ENCODE results near the gene IKZF2. TPM values are rescaled to one million over a fixed set of nuclear protein-coding genes. Genes with fewer than 3 reads are reported as not detected.
"Not testable (repeated sequence)": the region's sequence is repeated elsewhere in the genome, so short reads cannot be mapped to it uniquely, and the experiment has no call there.

The IKZF2 gene
- total RNA-seq, 4 donors from 2014 or later, result 12.1 to 24.7 (median 19.0) TPM

DNA sequence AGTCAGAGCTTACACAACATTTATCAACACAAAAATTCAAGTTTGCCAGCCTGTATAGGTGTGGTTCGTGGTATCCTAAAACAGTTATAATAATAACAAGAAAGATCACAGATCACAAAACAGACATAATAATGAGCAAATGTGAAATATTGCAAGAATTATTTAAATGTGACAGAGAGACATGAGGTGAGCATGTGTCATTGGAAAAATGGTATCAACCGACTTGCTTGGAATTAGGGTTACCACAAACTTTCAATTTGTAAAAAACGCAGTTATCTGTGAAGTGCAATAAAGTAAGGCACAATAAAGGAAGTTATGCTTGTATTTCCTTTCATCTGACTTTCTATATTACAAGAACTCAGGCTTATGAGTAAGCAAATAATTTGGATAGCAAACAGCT is 116.8 kb downstream of the IKZF2 start:
- peaks cover 0 to 11% (median 0%) of the 10 kb centered on the region in 3 donors for H3K36me3 ChIP-seq
- TF ChIP-seq, protein P1, sequence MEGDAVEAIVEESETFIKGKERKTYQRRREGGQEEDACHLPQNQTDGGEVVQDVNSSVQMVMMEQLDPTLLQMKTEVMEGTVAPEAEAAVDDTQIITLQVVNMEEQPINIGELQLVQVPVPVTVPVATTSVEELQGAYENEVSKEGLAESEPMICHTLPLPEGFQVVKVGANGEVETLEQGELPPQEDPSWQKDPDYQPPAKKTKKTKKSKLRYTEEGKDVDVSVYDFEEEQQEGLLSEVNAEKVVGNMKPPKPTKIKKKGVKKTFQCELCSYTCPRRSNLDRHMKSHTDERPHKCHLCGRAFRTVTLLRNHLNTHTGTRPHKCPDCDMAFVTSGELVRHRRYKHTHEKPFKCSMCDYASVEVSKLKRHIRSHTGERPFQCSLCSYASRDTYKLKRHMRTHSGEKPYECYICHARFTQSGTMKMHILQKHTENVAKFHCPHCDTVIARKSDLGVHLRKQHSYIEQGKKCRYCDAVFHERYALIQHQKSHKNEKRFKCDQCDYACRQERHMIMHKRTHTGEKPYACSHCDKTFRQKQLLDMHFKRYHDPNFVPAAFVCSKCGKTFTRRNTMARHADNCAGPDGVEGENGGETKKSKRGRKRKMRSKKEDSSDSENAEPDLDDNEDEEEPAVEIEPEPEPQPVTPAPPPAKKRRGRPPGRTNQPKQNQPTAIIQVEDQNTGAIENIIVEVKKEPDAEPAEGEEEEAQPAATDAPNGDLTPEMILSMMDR (IDR thresholded peaks at IDR 0.05), result no peak
- no peak for TF ChIP-seq EP300 (IDR thresholded peaks at IDR 0.05)
- TF ChIP-seq POLR2A (IDR thresholded peaks at IDR 0.05), result no peak
- H3K27ac ChIP-seq, result no peak overlapping the region
- no peaks in the 10 kb centered on the region for H3K9me3 ChIP-seq
- H3K4me1 ChIP-seq, result peaks cover 0 to 9% (median 0%) of the 10 kb centered on the region in 4 donors
- H3K4me3 ChIP-seq, result no peak overlapping the region
- H3K27me3 ChIP-seq, result no peaks in the 10 kb centered on the region
- 85 to 88% methylated on average over 3 of the region's 3 CpGs for WGBS, 2 donors
- DNase-seq (ENCODE audit: low spot score in 2 of 2), result no peak

DNA sequence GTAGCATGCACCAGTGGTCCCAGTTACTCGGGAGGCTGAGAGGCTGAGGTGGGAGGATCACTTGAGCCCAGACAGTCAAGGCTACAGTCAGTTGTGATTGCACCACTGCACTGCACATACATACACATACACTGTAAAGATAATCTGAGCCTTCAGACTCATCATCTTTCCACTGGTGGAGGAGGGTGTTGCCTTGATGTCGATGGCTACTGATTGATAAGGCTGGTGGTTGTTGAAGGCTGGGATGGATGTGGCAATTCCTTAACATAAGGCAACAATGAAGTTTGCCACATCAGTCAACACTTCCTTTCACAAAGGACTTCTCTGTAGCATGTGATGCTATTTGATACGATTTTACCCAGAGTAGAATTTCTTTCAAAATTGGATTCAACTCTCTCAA is 118.8 kb downstream of the IKZF2 start:
- WGBS, 2 donors, result 86 to 91% methylated on average over 3 of the region's 3 CpGs
- DNase-seq (ENCODE audit: low spot score in 2 of 2), result no peak
- Histone ChIP-seq H3K9me3 (no peaks in the 10 kb centered on the region), H3K4me3 (no peak overlapping the region), H3K27ac (no peak overlapping the region), H3K27me3 (no peaks in the 10 kb centered on the region), H3K4me1 (peaks cover 0 to 4% (median 0%) of the 10 kb centered on the region in 4 donors), H3K36me3 (peaks cover 0 to 6% (median 0%) of the 10 kb centered on the region in 3 donors)
- TF ChIP-seq, protein P1 (IDR thresholded peaks at IDR 0.05), result no peak
- TF ChIP-seq POLR2A (IDR thresholded peaks at IDR 0.05) (no peak), EP300 (IDR thresholded peaks at IDR 0.05) (no peak)

DNA sequence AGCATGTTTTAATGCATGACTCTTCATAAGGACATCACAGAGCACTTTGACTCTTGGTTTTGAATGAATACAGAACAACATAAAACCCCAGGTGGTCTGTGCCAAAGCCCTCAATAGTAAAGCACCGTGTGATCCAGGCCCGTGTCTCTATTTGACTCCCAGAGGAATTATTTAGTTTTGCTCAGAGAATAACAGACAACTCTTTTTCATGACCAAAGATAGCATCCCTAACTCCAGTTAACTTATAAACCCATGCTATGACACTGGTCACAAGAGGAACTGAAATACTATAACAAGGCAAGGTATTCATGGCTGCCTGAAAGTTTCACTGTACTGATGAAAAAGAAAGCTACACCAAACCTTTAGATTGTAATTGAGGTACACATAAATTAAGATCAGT is 128.4 kb downstream of the IKZF2 start:
- 25 to 26% methylated on average over 2 of the region's 2 CpGs for WGBS, 2 donors

DNA sequence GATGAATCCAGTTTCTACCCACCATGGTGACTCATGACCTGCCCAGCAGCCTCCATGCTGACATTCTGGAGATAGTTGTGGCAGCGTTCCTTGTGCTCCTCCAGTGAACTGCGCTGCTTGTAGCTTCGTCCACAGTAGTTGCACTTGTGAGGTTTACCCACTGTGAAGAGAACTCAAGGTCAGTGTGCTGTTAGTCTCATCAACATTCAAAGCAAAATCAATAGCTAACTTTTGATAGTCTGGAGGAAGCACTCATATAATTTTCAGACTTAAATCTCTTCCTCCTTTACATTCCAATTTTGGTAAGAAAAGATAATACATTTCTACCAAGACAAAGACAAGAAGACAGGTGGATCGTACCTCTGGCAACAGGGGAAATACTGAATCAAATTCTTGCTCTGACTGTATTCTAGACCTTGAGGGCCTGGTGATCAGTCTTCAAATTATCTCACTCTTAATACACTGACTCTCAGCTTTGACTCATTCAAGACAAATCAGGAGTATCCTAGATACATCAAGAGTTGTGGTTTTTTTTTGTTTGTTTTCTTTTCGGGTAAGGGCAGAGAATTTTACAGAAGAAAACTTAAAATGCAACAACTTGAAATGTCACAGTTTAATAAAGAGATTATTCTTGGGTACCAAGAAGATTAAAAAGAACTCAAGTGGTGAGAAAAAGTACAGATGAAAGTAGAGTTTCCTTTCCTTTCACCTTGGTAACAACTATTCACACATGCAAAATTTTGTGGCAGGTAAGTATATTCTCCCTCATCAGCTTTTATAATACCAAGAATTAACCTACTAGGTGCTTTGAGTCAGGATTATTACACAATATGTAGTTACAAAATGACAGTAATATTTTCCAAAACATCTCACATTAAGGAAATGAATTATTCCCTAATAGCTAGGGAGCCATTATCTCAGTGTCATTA is 129.2 kb downstream of the IKZF2 start:
- Histone ChIP-seq H3K4me1 (no peaks in the 10 kb centered on the region), H3K27ac (no peak overlapping the region), H3K36me3 (peaks cover 0 to 27% (median 0%) of the 10 kb centered on the region in 3 donors), H3K27me3 (no peaks in the 10 kb centered on the region), H3K9me3 (no peaks in the 10 kb centered on the region), H3K4me3 (no peak overlapping the region)
- WGBS, 2 donors, result 86 to 89% methylated on average over 5 of the region's 5 CpGs
- DNase-seq (ENCODE audit: low spot score in 2 of 2), result no peak
- TF ChIP-seq POLR2A (IDR thresholded peaks at IDR 0.05), result no peak
- no peak for TF ChIP-seq EP300 (IDR thresholded peaks at IDR 0.05)
- TF ChIP-seq, protein P1 (IDR thresholded peaks at IDR 0.05), result no peak

More for the DNA sequence above, 128.4 kb downstream of the IKZF2 start:
- no peak for DNase-seq (ENCODE audit: low spot score in 2 of 2)
- TF ChIP-seq POLR2A (IDR thresholded peaks at IDR 0.05) (no peak), EP300 (IDR thresholded peaks at IDR 0.05) (no peak)
- TF ChIP-seq, protein P1 (IDR thresholded peaks at IDR 0.05), result no peak
- H3K36me3 ChIP-seq, result peaks cover 0 to 27% (median 0%) of the 10 kb centered on the region in 3 donors
- H3K4me3 ChIP-seq, result no peak overlapping the region
- no peaks in the 10 kb centered on the region for H3K9me3 ChIP-seq
- no peaks in the 10 kb centered on the region for H3K27me3 ChIP-seq
- H3K27ac ChIP-seq, result no peak overlapping the region
- H3K4me1 ChIP-seq, result no peaks in the 10 kb centered on the region

DNA sequence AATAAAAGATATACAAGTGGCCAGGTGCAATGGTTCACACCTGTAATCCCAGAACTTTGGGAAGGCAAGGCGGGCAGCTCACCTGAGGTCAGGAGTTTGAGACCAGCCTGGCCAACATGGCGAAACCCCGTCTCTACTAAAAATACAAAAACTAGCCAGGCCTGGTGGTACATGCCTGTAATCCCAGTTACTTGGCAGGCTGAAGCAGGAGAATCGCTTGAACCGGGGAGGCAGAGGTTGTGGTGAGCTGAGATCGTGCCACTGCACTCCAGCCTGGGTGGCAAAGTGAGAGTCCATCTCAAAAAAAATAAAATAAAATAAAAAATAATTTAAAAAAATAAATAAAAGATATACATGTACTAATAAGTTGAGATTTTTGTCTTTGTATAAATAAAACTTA is 130.5 kb downstream of the IKZF2 start:
- not testable (repeated sequence) for H3K27ac ChIP-seq; H3K4me3 ChIP-seq; H3K27me3 ChIP-seq; H3K4me1 ChIP-seq; H3K9me3 ChIP-seq; DNase-seq (ENCODE audit: low spot score in 2 of 2)
- WGBS, 2 donors, result 95 to 98% methylated on average over 6 of the region's 6 CpGs
- peaks cover 0 to 27% (median 0%) of the 10 kb centered on the region in 3 donors for H3K36me3 ChIP-seq
